Measurements from ENCODE around the gene SPATS2L. TPM values are rescaled to one million over a fixed set of nuclear protein-coding genes. Genes with fewer than 3 reads are reported as not detected.

The SPATS2L gene
- total RNA-seq, 1 donor from 2014 or later: 77.3 TPM

DNA sequence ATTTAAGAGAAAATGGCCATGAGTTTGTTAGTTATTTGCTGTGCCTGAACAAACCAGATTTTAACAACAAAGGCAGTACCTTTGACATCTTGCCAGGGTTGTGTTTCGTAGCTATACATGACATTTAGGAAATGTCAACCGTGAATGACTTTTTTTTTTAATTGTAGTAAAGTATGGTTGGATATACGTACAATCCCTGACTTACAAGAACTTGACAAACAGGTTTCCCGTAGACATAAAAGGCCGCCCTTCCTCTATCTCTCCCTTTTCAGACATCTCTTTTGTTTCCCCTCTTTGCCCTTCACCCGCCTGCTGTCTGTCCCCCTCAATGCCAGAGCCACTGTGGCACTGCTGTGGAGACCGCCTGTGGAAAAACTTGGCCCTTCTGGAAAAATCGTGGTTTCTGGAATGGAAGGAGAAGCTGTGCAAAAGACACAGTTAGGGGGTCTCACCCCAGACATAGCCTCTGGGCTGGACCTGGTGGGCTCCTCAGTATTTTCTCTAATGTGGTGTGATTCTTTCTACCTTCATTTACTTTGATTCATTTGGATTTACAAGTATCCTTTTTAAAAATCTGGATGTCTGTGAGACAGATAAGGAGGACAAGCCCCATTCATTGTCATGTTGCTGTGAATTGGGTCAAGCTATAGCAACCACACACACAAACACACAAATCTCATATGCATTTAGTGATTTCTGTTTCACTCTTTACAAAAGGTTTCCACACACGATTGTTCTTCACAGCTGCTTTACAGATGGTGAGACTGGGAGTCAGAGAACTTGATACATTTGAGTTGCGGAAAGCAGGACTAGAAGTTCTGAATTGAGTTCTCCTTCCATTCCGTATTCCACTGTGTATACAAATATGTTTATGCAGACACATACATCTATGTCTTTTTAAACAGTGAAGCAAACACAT lies 48.6 kb downstream of the SPATS2L start:
- no peaks in the 10 kb centered on the region for H3K36me3 ChIP-seq (ENCODE audit: control insufficient read depth, insufficient read depth, low read length)
- H3K4me3 ChIP-seq (ENCODE audit: low read depth, low read length): no peak overlapping the region
- DNase-seq (ENCODE audit: low read depth): no peak
- H3K27me3 ChIP-seq (ENCODE audit: control insufficient read depth, insufficient read depth, low read length): no peaks in the 10 kb centered on the region
- TF ChIP-seq, protein P1, sequence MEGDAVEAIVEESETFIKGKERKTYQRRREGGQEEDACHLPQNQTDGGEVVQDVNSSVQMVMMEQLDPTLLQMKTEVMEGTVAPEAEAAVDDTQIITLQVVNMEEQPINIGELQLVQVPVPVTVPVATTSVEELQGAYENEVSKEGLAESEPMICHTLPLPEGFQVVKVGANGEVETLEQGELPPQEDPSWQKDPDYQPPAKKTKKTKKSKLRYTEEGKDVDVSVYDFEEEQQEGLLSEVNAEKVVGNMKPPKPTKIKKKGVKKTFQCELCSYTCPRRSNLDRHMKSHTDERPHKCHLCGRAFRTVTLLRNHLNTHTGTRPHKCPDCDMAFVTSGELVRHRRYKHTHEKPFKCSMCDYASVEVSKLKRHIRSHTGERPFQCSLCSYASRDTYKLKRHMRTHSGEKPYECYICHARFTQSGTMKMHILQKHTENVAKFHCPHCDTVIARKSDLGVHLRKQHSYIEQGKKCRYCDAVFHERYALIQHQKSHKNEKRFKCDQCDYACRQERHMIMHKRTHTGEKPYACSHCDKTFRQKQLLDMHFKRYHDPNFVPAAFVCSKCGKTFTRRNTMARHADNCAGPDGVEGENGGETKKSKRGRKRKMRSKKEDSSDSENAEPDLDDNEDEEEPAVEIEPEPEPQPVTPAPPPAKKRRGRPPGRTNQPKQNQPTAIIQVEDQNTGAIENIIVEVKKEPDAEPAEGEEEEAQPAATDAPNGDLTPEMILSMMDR (IDR thresholded peaks at IDR 0.05; ENCODE audit: insufficient read depth, low read length, poor library complexity, severe bottlenecking): no peak

DNA sequence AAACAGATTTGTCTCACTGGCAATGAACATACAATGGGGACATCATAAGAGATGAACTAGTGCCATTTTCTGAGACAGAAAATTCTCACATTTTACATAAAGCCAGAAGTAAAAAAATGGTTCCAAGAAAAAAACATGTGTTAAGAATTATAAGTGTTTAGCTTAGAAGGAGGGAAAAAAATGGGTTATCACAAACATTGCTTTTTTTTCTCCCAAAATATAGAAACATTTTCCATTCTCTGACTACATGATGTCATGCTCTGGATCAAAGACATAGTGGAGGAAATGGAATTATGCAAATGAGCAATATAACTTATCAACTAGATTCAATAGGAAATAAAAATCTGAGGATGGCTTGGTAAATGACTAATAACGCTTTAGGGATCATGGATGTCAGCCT lies 49.8 kb downstream of the SPATS2L start:
- H3K27me3 ChIP-seq (ENCODE audit: control insufficient read depth, insufficient read depth, low read length): no peaks in the 10 kb centered on the region
- no peak for DNase-seq (ENCODE audit: low read depth)
- TF ChIP-seq, protein P1 (IDR thresholded peaks at IDR 0.05; ENCODE audit: insufficient read depth, low read length, poor library complexity, severe bottlenecking): no peak
- H3K4me3 ChIP-seq (ENCODE audit: low read depth, low read length): no peak overlapping the region
- no peaks in the 10 kb centered on the region for H3K36me3 ChIP-seq (ENCODE audit: control insufficient read depth, insufficient read depth, low read length)

DNA sequence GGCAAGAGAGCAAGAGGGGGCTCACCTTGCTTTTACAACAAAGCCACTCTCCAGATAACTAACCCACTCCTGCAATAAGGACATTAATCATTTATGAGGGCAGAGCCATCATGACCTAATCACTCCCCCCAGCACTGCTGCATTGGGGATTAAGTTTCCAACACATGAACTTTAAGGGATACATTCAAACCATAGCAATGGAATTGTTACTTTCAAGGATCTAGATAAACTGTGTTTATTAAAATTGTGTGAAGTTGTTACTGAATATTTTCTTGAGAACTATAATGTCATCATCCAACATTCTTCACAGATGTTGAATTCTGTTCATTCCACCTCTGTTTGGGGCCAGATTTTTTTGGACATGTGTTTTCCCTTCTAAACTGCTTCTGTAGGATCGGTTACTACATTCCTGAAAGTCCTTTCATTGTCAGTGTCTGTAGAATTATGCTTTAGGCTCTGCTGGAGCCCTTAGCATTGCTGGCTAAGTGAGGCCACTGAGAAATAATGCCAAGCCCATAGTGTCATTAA lies 50.4 kb downstream of the SPATS2L start:
- no peaks in the 10 kb centered on the region for H3K27me3 ChIP-seq (ENCODE audit: control insufficient read depth, insufficient read depth, low read length)
- DNase-seq (ENCODE audit: low read depth): no peak
- H3K4me3 ChIP-seq (ENCODE audit: low read depth, low read length): no peak overlapping the region
- TF ChIP-seq, protein P1 (IDR thresholded peaks at IDR 0.05; ENCODE audit: insufficient read depth, low read length, poor library complexity, severe bottlenecking): no peak
- no peaks in the 10 kb centered on the region for H3K36me3 ChIP-seq (ENCODE audit: control insufficient read depth, insufficient read depth, low read length)

DNA sequence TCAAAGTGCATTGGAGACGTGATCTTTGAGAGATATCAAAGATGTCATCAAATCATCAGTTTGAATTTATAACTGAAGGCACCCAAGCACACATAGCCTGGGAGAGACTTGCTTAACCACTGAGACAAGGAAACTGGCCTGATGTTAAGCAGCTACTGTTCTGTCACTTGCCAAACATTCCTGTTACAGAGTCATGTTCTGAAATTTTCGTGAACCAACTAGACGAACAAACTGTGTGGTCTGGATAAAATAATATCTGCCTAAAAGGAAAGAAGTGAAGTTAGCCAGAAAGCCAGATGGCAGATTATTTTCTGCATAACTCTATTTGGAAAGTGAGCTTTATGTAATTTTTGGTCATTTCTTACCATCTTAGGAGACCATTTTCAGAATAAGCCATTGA lies 51.4 kb downstream of the SPATS2L start:
- Histone ChIP-seq H3K27me3 (ENCODE audit: control insufficient read depth, insufficient read depth, low read length) (no peaks in the 10 kb centered on the region), H3K36me3 (ENCODE audit: control insufficient read depth, insufficient read depth, low read length) (no peaks in the 10 kb centered on the region), H3K4me3 (ENCODE audit: low read depth, low read length) (no peak overlapping the region)
- DNase-seq (ENCODE audit: low read depth): no peak
- TF ChIP-seq, protein P1 (IDR thresholded peaks at IDR 0.05; ENCODE audit: insufficient read depth, low read length, poor library complexity, severe bottlenecking): no peak

DNA sequence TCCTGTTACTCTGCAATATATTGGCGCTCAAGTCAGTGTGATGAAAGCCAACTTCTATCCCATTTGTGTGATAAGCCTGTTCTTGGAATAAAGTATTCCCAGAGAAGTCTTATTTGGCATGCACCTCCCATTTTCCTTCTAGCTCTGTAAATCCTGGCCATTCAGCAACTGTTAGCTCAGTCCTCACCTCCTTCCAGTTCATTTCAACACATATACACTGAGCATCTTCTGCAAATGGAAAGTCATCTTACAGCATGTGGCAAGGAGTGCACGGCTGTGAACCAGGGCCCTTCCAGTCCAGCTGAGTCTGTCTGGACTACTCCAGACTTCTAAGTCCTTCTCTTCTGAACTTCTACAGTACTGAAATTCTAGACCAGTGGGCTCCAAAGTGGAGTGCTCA lies 53.1 kb downstream of the SPATS2L start:
- Histone ChIP-seq H3K27me3 (ENCODE audit: control insufficient read depth, insufficient read depth, low read length) (no peaks in the 10 kb centered on the region), H3K36me3 (ENCODE audit: control insufficient read depth, insufficient read depth, low read length) (no peaks in the 10 kb centered on the region), H3K4me3 (ENCODE audit: low read depth, low read length) (no peak overlapping the region)
- TF ChIP-seq, protein P1 (IDR thresholded peaks at IDR 0.05; ENCODE audit: insufficient read depth, low read length, poor library complexity, severe bottlenecking): no peak
- DNase-seq (ENCODE audit: low read depth): no peak
